Measurements from ENCODE around the gene IVNS1ABP. TPM values are rescaled to one million over a fixed set of nuclear protein-coding genes. Genes with fewer than 3 reads are reported as not detected.

The IVNS1ABP gene
- total and polyA plus RNA-seq, 2 donors (not counting 1 experiment from before 2014, with no cell fraction given): 17.8 to 23.8 TPM

GRCh38 chr1:185328255-185328654 lies 11.2 kb upstream of the IVNS1ABP start:
- Histone ChIP-seq H3K4me3 (replicated peaks in 1 of 4; ENCODE audit: control extremely low read depth in 1 of 4, insufficient read depth in 1 of 4, low read depth in 3 of 4, low read length in 4 of 4) (no peak overlapping the region), H3K9me3 (ENCODE audit: control insufficient read depth, insufficient read depth, low read depth, low read length) (no peaks in the 10 kb centered on the region), H2AFZ (ENCODE audit: low read length) (no peak overlapping the region), H3K27me3 (ENCODE audit: control insufficient read depth, insufficient read depth, low read length) (no peaks in the 10 kb centered on the region), H3K9ac (ENCODE audit: insufficient read depth, low read length) (no peak overlapping the region), H4K20me1 (ENCODE audit: control insufficient read depth, extremely low read depth, insufficient read depth, low read length) (no peaks in the 10 kb centered on the region), H3K79me2 (ENCODE audit: control insufficient read depth, insufficient read depth, low read length) (no peaks in the 10 kb centered on the region), H3K4me1 (ENCODE audit: control insufficient read depth, extremely low read depth, insufficient read depth, low read length) (no peaks in the 10 kb centered on the region), H3K27ac (ENCODE audit: insufficient read depth, low read length) (no peak overlapping the region), H3K4me2 (ENCODE audit: extremely low read depth, insufficient read depth, low read length) (no peak overlapping the region), H3K36me3 (ENCODE audit: control insufficient read depth, insufficient read depth, low read length) (no peaks in the 10 kb centered on the region)
- no peak for TF ChIP-seq CTCF (conservative IDR thresholded peaks at IDR 0.05 in 1 of 2, IDR thresholded peaks at IDR 0.05 in 1 of 2; ENCODE audit: low read depth in 1 of 2, low read length in 2 of 2)
- TF ChIP-seq EZH2 (IDR thresholded peaks at IDR 0.05; ENCODE audit: low read length, missing control alignments): no peak
- DNase-seq (ENCODE audit: low read depth in 2 of 2): no peak

GRCh38 chr1:185325413-185325812 lies 8.4 kb upstream of the IVNS1ABP start:
- no peaks in the 10 kb centered on the region for H3K79me2 ChIP-seq (ENCODE audit: control insufficient read depth, insufficient read depth, low read length)
- H3K4me3 ChIP-seq (replicated peaks in 1 of 4; ENCODE audit: control extremely low read depth in 1 of 4, insufficient read depth in 1 of 4, low read depth in 3 of 4, low read length in 4 of 4): no peak overlapping the region
- no peak overlapping the region for H2AFZ ChIP-seq (ENCODE audit: low read length)
- no peaks in the 10 kb centered on the region for H3K27me3 ChIP-seq (ENCODE audit: control insufficient read depth, insufficient read depth, low read length)
- no peak for TF ChIP-seq EZH2 (IDR thresholded peaks at IDR 0.05; ENCODE audit: low read length, missing control alignments)
- TF ChIP-seq CTCF (conservative IDR thresholded peaks at IDR 0.05 in 1 of 2, IDR thresholded peaks at IDR 0.05 in 1 of 2; ENCODE audit: low read depth in 1 of 2, low read length in 2 of 2): no peak
- H3K4me2 ChIP-seq (ENCODE audit: extremely low read depth, insufficient read depth, low read length): no peak overlapping the region
- H3K27ac ChIP-seq (ENCODE audit: insufficient read depth, low read length): no peak overlapping the region
- no peak for DNase-seq (ENCODE audit: low read depth in 2 of 2)
- H3K9ac ChIP-seq (ENCODE audit: insufficient read depth, low read length): no peak overlapping the region
- no peaks in the 10 kb centered on the region for H3K4me1 ChIP-seq (ENCODE audit: control insufficient read depth, extremely low read depth, insufficient read depth, low read length)
- H3K36me3 ChIP-seq (ENCODE audit: control insufficient read depth, insufficient read depth, low read length): no peaks in the 10 kb centered on the region
- H4K20me1 ChIP-seq (ENCODE audit: control insufficient read depth, extremely low read depth, insufficient read depth, low read length): no peaks in the 10 kb centered on the region
- H3K9me3 ChIP-seq (ENCODE audit: control insufficient read depth, insufficient read depth, low read depth, low read length): no peaks in the 10 kb centered on the region

GRCh38 chr1:185324118-185324517 lies 7.1 kb upstream of the IVNS1ABP start:
- no peak overlapping the region for H3K27ac ChIP-seq (ENCODE audit: insufficient read depth, low read length)
- no peak for DNase-seq (ENCODE audit: low read depth in 2 of 2)
- no peaks in the 10 kb centered on the region for H3K4me1 ChIP-seq (ENCODE audit: control insufficient read depth, extremely low read depth, insufficient read depth, low read length)
- no peaks in the 10 kb centered on the region for H3K79me2 ChIP-seq (ENCODE audit: control insufficient read depth, insufficient read depth, low read length)
- no peaks in the 10 kb centered on the region for H3K27me3 ChIP-seq (ENCODE audit: control insufficient read depth, insufficient read depth, low read length)
- H2AFZ ChIP-seq (ENCODE audit: low read length): no peak overlapping the region
- no peaks in the 10 kb centered on the region for H4K20me1 ChIP-seq (ENCODE audit: control insufficient read depth, extremely low read depth, insufficient read depth, low read length)
- no peaks in the 10 kb centered on the region for H3K36me3 ChIP-seq (ENCODE audit: control insufficient read depth, insufficient read depth, low read length)
- H3K4me2 ChIP-seq (ENCODE audit: extremely low read depth, insufficient read depth, low read length): no peak overlapping the region
- no peak overlapping the region for H3K4me3 ChIP-seq (replicated peaks in 1 of 4; ENCODE audit: control extremely low read depth in 1 of 4, insufficient read depth in 1 of 4, low read depth in 3 of 4, low read length in 4 of 4)
- TF ChIP-seq CTCF (conservative IDR thresholded peaks at IDR 0.05 in 1 of 2, IDR thresholded peaks at IDR 0.05 in 1 of 2; ENCODE audit: low read depth in 1 of 2, low read length in 2 of 2) (no peak), EZH2 (IDR thresholded peaks at IDR 0.05; ENCODE audit: low read length, missing control alignments) (no peak)
- H3K9ac ChIP-seq (ENCODE audit: insufficient read depth, low read length): no peak overlapping the region
- H3K9me3 ChIP-seq (ENCODE audit: control insufficient read depth, insufficient read depth, low read depth, low read length): no peaks in the 10 kb centered on the region
